Neural cell (in vitro differentiated cells): Measurements from ENCODE around the gene ERBB4. TPM values are rescaled to one million over a fixed set of nuclear protein-coding genes. Genes with fewer than 3 reads are reported as not detected.

Experiments
- H2AFZ ChIP-seq: fragments of 200-600, 300-800 bp; sonication (generic), shearing (Covaris generic); 2 replicates; pipeline ENCODE4 v1.6.0; 2014; ENCODE audit warnings: low read depth, mild to moderate bottlenecking, antibody characterized with exemption, low read length, moderate library complexity
- H3F3A ChIP-seq: fragments of 200-600 bp; shearing (Covaris generic); 2 replicates; pipeline ENCODE4 v1.6.1; 2016; ENCODE audit warnings: mild to moderate bottlenecking, moderate library complexity, mixed read lengths, antibody characterized with exemption, low read length; ENCODE audit not compliant: insufficient read depth, poor library complexity, severe bottlenecking
- H3K27ac ChIP-seq: fragments of 200-600, 300-800 bp; sonication (generic), shearing (Covaris generic); 2 replicates; pipeline ENCODE4 v1.5.1; 2014; ENCODE audit warnings: mild to moderate bottlenecking, low read length, moderate library complexity
- H3K27me3 ChIP-seq: fragments of 300-800, 200-600 bp; sonication (generic), shearing (Covaris generic); 2 replicates; pipeline ENCODE4 v1.6.0; 2014; ENCODE audit warnings: mild to moderate bottlenecking, low read depth, low read length, moderate library complexity; ENCODE audit not compliant: insufficient read depth
- H3K36me3 ChIP-seq: fragments of 300-800, 200-600 bp; sonication (generic), shearing (Covaris generic); 2 replicates; pipeline ENCODE4 v1.5.1; 2014; ENCODE audit warnings: mild to moderate bottlenecking, antibody characterized with exemption, low read length, moderate library complexity; ENCODE audit not compliant: insufficient read depth
- H3K4me2 ChIP-seq: fragments of 300-800, 200-600 bp; sonication (generic), shearing (Covaris generic); 2 replicates; pipeline ENCODE4 v1.6.0; 2014; ENCODE audit warnings: mild to moderate bottlenecking, low read length
- H3K4me3 ChIP-seq: fragments of 300-800, 200-600 bp; sonication (generic), shearing (Covaris generic); 2 replicates; pipeline ENCODE4 v1.5.1; 2014; ENCODE audit warnings: mild to moderate bottlenecking, low read length, moderate library complexity
- H3K79me2 ChIP-seq: fragments of 200-600 bp; shearing (Covaris generic); replicated peaks from 2 replicates; pipeline ENCODE4 v1.6.0; 2014; ENCODE audit warnings: mild to moderate bottlenecking, low read length, moderate library complexity; ENCODE audit not compliant: insufficient read depth
- H3K9ac ChIP-seq: fragments of 300-800, 200-600 bp; sonication (generic), shearing (Covaris generic); 2 replicates; pipeline ENCODE4 v1.6.1; 2016; ENCODE audit warnings: mild to moderate bottlenecking, low read length, mixed read lengths
- H3K9me2 ChIP-seq: fragments of 200-600 bp; shearing (Covaris generic); 2 replicates; pipeline ENCODE4 v1.6.1; 2016; ENCODE audit warnings: mild to moderate bottlenecking, low read length, mixed read lengths; ENCODE audit not compliant: insufficient read depth
- H3K9me3 ChIP-seq: fragments of 200-600, 300-800 bp; sonication (generic), shearing (Covaris generic); 2 replicates; pipeline ENCODE4 v1.6.1; 2016; ENCODE audit warnings: mild to moderate bottlenecking, mixed run types, low read length, moderate library complexity, mixed read lengths
- H4K20me1 ChIP-seq: fragments of 200-600 bp; shearing (Covaris generic); 2 replicates; pipeline ENCODE4 v1.6.1; 2016; ENCODE audit warnings: mild to moderate bottlenecking, mixed run types; ENCODE audit not compliant: insufficient read depth
- CTCF ChIP-seq: fragments of 450-650 bp; IDR thresholded peaks from 2 replicates; pipeline ENCODE4 v1.5.1; 2014; ENCODE audit warnings: antibody characterized with exemption, mild to moderate bottlenecking, moderate library complexity; ENCODE audit not compliant: poor library complexity, severe bottlenecking
- EP300 ChIP-seq: fragments of 450-650 bp; conservative IDR thresholded peaks from 2 replicates; pipeline ENCODE4 v1.6.1; 2014; ENCODE audit warnings: antibody characterized with exemption, mild to moderate bottlenecking, moderate library complexity; ENCODE audit not compliant: poor library complexity, severe bottlenecking
- EZH2 ChIP-seq: fragments of 200-600, 300-800 bp; shearing (Covaris generic), sonication (generic); IDR thresholded peaks from 2 replicates; pipeline ENCODE4 v1.6.1; 2014; ENCODE audit warnings: antibody characterized with exemption, low read length, borderline replicate concordance, mild to moderate bottlenecking; ENCODE audit not compliant: insufficient read depth, poor library complexity, severe bottlenecking
- MXI1 ChIP-seq: fragments of 450-650 bp; conservative IDR thresholded peaks from 2 replicates; pipeline ENCODE4 v1.6.1; 2014; ENCODE audit warnings: antibody characterized with exemption, mild to moderate bottlenecking; ENCODE audit not compliant: poor library complexity, severe bottlenecking
- POLR2AphosphoS5 ChIP-seq: IDR thresholded peaks from 2 replicates; pipeline ENCODE4 v1.6.1; 2012
- RAD21 ChIP-seq: fragments of 450-650 bp; conservative IDR thresholded peaks from 2 replicates; pipeline ENCODE4 v1.6.1; 2014; ENCODE audit warnings: antibody characterized with exemption, mild to moderate bottlenecking, moderate library complexity
- SMC3 ChIP-seq: fragments of 450-650 bp; conservative IDR thresholded peaks from 2 replicates; pipeline ENCODE4 v1.6.1; 2014; ENCODE audit warnings: antibody characterized with exemption, mild to moderate bottlenecking, moderate library complexity; ENCODE audit not compliant: poor library complexity
- TAF1 ChIP-seq: IDR thresholded peaks from 2 replicates; pipeline ENCODE4 v1.6.1; 2012; ENCODE audit warnings: low read depth
- polyA plus RNA-seq: library from polyadenylated mRNA; depleted of rRNA; stranded (reverse); fragments of >200 nt; gene quantifications from 2 replicates; pipeline ENCODE4 v1.2.3, GENCODE V29; 2014
- TF ChIP-seq, protein P1 (sequence below): IDR thresholded peaks from 2 replicates; pipeline ENCODE4 v1.6.1; 2012; ENCODE audit warnings: borderline replicate concordance

The ERBB4 gene
- polyA plus RNA-seq, 1 donor from 2014 or later, result 0.69 TPM

GRCh38 chr2:211737282-211737681, 801.3 kb downstream of the ERBB4 start:
- no peaks in the 10 kb centered on the region for H3F3A ChIP-seq
- no peak overlapping the region for H3K9ac ChIP-seq
- H3K9me2 ChIP-seq, result no peaks in the 10 kb centered on the region
- no peaks in the 10 kb centered on the region for H3K9me3 ChIP-seq
- no peaks in the 10 kb centered on the region for H3K36me3 ChIP-seq
- peaks cover 5% of the 10 kb centered on the region for H3K27me3 ChIP-seq
- no peak overlapping the region for H3K4me3 ChIP-seq
- no peaks in the 10 kb centered on the region for H4K20me1 ChIP-seq
- TF ChIP-seq SMC3 (no peak), EZH2 (no peak), CTCF (no peak), MXI1 (no peak), TAF1 (no peak), RAD21 (no peak), POLR2AphosphoS5 (no peak), EP300 (no peak)
- TF ChIP-seq, protein P1, sequence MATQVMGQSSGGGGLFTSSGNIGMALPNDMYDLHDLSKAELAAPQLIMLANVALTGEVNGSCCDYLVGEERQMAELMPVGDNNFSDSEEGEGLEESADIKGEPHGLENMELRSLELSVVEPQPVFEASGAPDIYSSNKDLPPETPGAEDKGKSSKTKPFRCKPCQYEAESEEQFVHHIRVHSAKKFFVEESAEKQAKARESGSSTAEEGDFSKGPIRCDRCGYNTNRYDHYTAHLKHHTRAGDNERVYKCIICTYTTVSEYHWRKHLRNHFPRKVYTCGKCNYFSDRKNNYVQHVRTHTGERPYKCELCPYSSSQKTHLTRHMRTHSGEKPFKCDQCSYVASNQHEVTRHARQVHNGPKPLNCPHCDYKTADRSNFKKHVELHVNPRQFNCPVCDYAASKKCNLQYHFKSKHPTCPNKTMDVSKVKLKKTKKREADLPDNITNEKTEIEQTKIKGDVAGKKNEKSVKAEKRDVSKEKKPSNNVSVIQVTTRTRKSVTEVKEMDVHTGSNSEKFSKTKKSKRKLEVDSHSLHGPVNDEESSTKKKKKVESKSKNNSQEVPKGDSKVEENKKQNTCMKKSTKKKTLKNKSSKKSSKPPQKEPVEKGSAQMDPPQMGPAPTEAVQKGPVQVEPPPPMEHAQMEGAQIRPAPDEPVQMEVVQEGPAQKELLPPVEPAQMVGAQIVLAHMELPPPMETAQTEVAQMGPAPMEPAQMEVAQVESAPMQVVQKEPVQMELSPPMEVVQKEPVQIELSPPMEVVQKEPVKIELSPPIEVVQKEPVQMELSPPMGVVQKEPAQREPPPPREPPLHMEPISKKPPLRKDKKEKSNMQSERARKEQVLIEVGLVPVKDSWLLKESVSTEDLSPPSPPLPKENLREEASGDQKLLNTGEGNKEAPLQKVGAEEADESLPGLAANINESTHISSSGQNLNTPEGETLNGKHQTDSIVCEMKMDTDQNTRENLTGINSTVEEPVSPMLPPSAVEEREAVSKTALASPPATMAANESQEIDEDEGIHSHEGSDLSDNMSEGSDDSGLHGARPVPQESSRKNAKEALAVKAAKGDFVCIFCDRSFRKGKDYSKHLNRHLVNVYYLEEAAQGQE, result no peak
- H3K79me2 ChIP-seq, result no peaks in the 10 kb centered on the region
- no peak overlapping the region for H3K27ac ChIP-seq
- H3K4me2 ChIP-seq, result no peak overlapping the region
- H2AFZ ChIP-seq, result no peak overlapping the region

- TF ChIP-seq EZH2, result no peak
- TF ChIP-seq SMC3, result no peak
- no peak for TF ChIP-seq POLR2AphosphoS5
- no peak for TF ChIP-seq RAD21
- no peak for TF ChIP-seq CTCF
- TF ChIP-seq MXI1, result no peak
- TF ChIP-seq, protein P1, result no peak
- TF ChIP-seq EP300, result no peak
- TF ChIP-seq TAF1, result no peak
- no peak overlapping the region for H3K27ac ChIP-seq
- no peak overlapping the region for H3K4me2 ChIP-seq
These were observed 808.4 kb downstream of the ERBB4 start for GRCh38 chr2:211730215-211730614.

More at GRCh38 chr2:211730215-211730614, 808.4 kb downstream of the ERBB4 start:
- H3K36me3 ChIP-seq, result no peaks in the 10 kb centered on the region
- no peaks in the 10 kb centered on the region for H4K20me1 ChIP-seq
- H3F3A ChIP-seq, result no peaks in the 10 kb centered on the region
- no peaks in the 10 kb centered on the region for H3K27me3 ChIP-seq
- H3K79me2 ChIP-seq, result no peaks in the 10 kb centered on the region
- no peak overlapping the region for H2AFZ ChIP-seq
- no peaks in the 10 kb centered on the region for H3K9me3 ChIP-seq
- H3K4me3 ChIP-seq, result no peak overlapping the region
- no peaks in the 10 kb centered on the region for H3K9me2 ChIP-seq
- no peak overlapping the region for H3K9ac ChIP-seq
